Colon (tissue), 2 donors: ENCODE data around the gene FOXJ2.
"Not testable (repeated sequence)": the region's sequence is repeated elsewhere in the genome, so short reads cannot be mapped to it uniquely, and the experiment has no call there.

Source experiments
- FAIRE-seq: peaks from 2 replicates; lab custom pipeline; 2012; peaks lifted over from hg19 to GRCh38; lab: Jason Lieb, UNC
- donor health status: control.
- donor health status: control.

Gene FOXJ2

DNA sequence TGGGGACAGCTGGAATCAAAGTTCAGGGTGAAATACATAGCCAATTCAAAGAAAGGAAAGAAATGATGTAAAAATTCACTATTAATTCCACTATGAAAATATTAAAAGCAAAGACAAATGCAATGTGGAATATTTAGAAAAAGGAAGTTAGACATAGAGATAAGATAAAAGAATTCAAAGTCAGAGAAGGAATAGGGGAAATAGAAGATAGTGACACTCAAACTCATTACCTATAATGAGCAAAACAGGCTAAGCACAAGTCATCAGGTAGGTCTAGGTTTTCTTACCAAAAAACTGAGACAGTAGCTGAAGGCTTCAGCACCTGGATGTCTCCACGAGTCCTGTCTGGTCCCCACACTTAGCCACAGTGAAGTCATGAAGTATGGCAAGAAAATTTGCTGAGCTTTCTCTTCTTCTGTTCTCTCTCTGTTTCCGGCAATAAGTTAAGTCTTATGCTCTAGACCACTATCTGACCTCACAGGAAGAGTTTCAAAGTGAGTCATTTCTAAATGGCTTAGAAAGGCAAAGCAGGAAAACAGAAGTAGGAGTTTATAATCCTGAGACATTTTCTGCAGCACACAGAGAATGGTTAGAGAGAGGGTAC lies 33.6 kb downstream of the FOXJ2 start, which contains the start of gene C3AR1:
TSS of gene C3AR1 (minus strand) at position 369 of the 604 bp plus-strand sequence. CDS start 6,174 bp downstream, outside the sequence.
- FAIRE-seq: no peak

DNA sequence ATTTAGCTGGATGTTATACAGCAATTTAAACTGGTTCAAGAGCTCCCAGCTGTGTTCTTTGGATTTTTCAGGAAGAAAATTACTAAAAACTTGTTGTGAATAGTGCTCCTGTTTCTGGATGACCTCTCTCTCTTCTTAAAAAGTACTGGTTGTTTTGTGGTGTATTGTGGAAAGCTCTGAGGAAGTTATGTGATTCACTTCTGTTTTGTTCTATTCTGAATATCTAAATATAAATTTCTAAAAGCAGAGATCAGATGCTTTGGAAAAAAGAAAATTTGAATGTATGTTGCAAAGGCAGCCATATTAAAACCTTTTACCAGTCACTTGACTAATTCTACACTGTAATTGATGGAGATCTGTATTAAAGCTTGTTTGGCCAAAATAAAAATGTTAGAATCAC lies 37.1 kb downstream of the FOXJ2 start:
- FAIRE-seq: no peak

DNA sequence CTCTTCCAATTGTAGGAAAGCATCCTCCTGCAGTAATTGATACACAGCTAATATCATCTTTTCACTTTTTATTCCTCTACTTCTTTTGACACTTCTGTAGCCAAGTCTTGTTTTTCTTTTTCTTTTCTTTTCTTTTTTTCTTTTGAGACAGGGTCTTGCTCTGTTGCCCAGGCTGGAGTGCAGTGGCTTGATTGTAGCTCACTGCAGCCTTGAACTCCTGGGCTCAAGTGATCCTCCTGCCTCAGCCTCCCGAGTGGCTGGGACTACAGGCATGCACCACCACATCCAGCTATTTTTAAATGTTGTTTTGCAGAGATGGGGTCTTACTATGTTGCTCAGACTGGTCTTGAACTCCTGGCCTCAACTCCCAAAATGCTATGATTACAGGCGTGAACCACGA lies 39.3 kb downstream of the FOXJ2 start:
- FAIRE-seq: not testable (repeated sequence)

DNA sequence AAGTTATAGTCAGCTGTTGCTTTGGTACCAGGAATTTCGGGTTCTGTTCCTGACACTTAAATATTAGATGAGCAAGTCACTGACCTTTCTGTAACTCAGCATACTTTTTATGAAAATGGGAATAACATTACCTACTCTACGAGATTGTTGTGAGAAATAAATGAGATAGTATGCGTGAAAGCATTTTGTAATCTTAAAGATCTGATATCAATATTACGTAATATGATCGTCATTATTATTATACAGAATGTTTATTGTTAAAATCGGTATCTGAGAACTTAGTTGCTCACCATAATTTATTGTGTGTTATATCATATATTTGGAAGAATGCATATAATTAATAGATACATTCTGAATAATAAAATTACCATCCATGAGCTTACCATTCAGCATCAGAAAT lies 43.4 kb downstream of the FOXJ2 start:
- FAIRE-seq: no peak

DNA sequence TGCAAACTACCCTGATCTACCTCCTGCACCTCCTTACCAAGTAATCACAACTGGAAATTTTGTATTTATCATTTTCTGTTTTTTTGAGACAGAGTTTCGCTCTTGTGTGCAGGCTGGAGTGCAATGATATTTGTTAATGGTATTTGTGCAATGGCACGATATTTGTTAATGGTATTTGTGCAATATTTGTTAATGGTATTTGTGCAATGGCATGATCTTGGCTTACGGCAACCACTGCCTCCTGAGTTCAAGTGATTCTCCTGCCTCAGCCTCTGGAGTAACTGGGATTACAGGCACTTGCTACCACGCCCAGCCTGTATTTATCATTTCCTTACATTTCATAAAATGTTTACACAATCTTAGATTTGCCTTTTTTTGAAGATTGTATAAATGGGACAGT lies 43.9 kb downstream of the FOXJ2 start:
- no peak for FAIRE-seq

DNA sequence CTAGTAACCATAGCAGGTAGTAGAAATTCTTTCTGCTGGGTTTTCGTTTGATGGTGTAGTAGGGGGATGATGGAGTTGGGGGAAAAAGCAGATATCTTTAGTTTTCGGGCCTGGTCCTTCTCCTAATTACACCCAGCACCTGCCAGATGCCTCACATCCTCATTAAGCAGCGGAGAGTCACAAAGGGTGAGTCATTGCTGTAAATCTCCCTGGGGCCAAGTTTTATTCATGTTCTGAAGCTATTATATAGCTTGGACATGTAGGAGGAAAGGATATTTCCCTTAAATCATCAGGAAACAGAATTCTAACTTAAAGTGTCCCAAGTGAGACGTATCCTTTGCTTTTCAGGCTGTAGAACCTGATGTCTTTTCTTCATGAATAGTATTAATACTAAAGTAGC lies 44.7 kb downstream of the FOXJ2 start:
- FAIRE-seq: no peak

DNA sequence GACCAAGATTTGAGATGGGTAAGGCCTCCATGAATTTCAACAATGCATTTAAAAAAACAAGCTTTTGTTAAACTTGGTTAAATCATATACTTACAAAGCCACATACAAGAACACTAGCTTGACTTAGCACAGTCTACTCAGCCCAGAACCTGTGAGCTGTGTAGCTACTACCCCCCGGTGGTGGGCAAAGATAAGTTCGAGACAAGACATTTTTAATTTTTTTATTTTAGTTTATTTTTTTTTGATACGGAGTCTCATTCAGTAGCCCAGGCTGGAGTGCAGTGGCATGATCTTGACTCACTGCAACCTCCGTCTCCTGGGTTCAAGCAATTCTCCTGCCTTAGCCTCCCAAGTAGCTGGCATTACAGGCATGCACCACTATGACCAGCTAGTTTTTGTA lies 45.9 kb downstream of the FOXJ2 start:
- no peak for FAIRE-seq

DNA sequence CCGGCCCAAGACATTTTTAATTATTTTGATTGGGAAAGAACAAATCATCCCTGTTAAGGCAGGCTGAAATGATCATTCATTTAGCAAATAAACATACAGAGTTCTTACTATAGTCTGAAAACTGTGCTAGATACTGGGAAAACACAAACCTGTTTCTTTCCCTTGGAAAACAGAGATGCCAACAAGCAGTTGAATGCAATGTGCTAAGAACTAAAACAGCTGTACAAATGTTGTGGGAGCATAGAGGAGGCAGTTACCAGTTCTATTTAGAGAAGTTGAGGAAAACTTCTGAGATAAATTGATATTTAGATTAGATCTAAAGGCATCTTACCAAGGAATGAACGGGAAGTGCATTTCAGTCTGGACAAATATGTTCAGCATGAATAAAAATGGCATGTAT lies 46.4 kb downstream of the FOXJ2 start:
- FAIRE-seq: no peak

DNA sequence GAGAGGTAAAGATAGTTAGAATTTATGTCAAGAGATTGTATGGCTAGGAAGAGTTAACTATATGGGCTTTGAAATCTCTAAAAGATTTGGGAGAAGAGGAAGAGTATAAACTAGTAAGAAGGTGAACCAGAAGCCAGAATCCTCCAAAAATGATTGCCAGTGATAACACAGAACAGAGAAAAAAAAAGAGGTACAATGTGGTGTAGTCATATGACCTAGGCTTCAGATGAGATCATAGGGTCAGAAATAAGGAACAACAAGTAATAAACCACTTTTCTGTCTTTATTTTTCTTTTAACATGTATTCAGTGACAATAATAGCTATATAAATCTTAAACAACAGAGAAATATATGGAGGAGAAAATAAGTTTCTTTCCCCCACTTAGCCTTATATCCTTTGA lies 47.6 kb downstream of the FOXJ2 start:
- no peak for FAIRE-seq

DNA sequence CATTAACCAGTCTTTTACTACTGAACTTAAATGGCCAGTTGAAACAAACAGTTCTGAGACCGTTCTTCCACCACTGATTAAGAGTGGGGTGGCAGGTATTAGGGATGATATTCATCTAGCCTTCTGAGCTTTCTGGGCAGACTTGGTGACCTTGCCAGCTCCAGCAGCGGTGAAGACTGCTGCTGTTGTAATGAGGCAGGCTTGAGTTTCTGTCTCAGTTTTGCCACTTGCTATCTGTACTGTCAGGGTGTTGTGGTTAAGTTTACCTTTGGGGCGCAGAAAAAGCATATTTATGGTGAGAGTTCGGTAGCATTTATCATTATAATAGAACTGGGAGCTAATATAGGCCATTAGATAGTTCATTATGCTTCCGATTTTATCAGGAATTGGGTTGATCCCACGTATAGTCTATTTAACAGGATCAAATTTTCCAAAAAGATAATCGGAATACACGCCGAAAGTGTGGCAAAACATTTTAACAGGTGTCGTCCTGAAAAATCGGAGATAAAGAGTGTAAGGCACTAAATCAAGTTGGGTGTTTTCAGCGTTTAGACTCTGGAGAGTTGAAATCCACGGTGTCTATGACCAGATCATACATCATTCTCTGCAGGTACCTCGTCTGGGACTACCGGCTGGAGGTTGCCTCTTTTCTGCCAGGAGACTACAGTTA lies 48.9 kb downstream of the FOXJ2 start:
- FAIRE-seq: no peak

DNA sequence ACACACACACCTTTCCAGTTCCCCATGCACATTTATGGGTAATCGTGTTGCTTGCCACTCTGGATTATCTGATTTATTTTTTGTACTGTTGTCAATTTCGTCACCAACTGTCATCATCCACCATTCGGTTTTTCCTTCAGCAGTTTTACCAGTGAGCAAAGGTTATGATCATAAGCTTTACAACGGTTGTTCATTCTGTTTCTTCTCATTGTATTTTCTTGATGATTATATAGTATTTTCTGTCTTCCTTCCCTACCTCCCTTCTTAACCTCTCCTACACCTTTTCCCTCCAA lies 50.2 kb downstream of the FOXJ2 start:
- FAIRE-seq: no peak

DNA sequence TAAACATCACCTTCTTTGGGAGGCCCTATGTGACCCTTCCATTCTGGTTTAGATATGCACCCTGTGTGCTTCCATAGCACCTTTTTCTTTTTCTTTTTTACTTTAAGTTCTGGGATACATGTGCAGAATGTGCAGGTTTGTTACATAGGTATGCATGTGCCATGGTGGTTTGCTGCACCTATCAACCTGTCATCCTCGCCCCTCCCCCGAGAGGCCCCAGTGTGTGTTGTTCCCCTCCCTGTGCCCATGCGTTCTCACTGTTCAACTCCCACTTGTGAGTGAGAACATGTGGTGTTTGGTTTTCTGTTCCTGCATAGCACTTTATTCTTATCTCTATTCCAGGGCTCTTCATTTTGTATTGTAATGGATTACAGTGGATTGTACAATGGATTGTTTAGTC lies 51.8 kb downstream of the FOXJ2 start:
- FAIRE-seq: not testable (repeated sequence)

DNA sequence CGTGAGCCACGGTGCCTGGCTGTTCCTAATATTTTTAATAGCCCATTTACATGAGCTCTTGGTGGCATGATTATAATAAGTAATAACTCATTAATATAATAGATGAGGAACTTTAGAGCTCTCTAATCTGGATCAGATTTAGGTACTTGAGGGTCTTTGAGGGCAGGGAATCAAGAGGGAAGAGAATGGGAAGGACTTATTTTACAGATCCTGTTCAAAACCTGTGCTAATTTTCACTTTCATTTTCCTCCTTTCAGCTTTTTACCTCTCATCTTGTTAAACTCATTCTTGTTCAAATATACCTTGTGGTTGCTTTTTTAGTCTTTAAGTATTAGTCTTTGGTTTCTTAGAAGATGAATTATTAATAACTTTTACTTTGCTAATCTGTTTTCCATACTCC lies 55.1 kb downstream of the FOXJ2 start:
- FAIRE-seq: no peak

DNA sequence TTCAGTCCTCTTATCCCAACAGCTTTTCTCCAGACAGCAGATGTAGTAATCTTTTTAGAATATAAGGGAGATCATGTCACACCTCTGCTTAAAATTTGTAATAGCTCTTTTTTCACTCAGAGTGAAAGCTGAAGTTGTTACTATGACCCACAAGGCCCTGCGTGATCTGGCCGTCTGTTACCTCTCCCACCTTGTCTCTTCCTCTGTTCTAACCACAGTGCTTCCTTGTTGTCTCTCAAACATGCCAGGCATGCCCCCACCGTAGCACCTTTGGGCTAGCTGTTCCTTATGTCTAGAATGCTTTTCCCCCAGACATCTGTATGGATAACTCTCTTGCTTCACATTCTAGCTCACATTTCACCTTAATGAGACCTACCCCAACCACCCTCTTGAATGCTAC lies 56.1 kb downstream of the FOXJ2 start:
- FAIRE-seq: no peak

DNA sequence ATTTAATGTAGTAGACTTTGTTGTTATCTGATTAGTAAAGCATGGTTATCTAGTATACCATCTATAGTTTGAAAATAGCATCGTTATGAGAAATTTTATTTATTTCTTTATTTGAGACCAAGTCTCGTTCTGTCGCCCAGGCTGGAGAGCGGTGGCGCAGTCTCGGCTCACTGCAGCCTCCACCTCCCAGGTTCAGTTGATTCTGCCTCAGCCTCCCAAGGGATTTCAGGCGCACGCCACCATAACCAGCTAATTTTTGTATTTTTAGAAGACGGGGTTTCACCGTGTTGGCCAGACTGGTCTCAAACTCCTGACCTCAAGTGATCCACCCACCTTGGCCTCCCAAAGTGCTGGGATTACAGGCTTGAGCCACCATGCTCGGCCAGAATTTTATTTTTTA lies 56.8 kb downstream of the FOXJ2 start:
- FAIRE-seq: not testable (repeated sequence)

DNA sequence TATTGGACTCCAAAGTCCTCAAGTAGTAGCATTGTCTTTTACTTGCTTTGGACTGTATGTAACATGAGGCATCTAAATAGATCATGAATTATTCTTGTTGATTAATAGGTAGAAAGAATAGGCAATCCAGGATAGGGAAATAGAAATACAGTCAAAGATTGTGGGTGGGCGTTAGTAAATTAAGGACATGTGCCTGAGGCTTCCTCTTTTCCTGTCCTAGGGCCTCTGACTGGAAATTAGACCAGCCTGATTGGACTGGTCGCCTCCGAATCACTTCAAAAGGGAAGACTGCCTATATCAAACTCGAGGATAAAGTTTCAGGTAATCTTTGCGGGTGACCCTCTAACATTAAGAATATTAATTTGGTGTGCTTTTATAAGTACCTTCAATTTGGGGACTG lies 57.2 kb downstream of the FOXJ2 start:
- no peak for FAIRE-seq

DNA sequence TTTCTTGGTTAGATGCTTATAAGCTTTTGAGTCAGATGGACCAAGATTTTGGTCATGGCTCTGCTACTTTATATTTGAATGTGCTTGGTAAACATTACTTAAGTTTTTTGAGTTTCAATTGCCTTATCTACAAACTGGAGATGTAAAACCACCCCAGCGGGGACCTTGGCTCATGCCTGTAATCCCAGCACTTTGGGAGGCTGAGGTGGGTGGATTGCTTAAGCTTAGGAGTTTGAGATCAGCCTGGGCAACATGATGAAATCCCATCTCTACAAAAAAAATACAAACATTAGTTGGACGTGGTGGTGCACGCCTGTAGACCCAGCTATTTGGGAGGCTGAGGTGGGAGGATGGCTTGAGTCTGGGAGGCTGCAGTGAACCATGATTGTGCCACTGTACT lies 60.8 kb downstream of the FOXJ2 start:
- no peak for FAIRE-seq

DNA sequence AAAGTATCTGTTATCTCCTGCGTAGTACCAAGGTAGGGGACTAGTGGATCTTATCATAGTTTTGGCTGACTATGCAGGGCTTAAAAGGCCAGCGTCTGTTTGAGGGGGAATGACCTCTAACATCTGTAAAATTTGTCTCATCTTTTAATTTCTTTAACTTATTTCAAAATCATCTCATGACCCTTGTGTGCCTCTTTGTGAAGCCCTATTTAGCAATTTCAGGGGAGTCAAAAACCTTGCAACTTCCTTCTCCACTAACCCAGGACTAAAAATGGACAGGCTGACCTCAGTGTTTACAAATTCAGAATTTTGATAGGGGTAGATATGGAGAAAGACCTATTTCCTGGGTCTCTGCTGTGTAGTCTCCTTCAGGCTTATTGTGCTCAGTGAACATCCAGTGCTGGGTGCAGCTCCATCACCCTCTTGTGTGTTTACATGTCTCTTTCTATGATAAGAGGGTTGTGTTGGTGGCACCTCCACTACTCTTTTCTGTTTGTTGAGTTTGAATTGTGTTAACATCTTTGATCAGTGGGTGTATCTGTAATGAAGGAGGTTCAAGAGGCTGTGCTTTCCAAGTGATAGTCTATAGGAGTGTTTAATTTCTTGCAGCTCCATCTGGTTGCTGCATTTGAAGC lies 63.9 kb downstream of the FOXJ2 start:
- FAIRE-seq: no peak

DNA sequence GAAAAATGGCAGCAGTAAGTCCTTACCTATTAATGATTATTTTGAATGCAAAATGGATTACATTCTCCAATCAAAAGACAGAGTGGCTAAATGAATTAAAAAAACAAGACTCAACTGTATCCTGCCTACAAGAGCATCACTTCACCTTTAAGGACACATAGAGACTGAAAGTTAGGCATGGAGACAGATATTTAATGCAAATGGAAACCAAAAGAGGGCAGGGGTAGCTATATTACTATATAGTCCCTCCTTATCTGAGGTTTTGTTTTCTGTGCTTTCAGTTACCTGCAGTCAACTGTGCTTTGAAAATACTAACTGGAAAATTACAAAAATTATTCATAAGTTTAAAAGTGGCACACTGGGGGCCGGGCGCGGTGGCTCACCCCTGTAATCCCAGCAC lies 66.7 kb downstream of the FOXJ2 start:
- no peak for FAIRE-seq
